ENCODE results near the gene HOXD12. TPM values are rescaled to one million over a fixed set of nuclear protein-coding genes. Genes with fewer than 3 reads are reported as not detected.

Gene HOXD12
- total RNA-seq, 1 donor = not detected

GRCh38 chr2:176085120-176085788 lies 14.3 kb upstream of the HOXD12 start:
- TF ChIP-seq CTCF (IDR thresholded peaks at IDR 0.05; ENCODE audit: insufficient read depth, low read depth, low read length) = no peak
- DNase-seq (ENCODE audit: low read depth) = no peak
- no peak overlapping the region for H3K4me3 ChIP-seq (ENCODE audit: low read depth, low read length)

- H3K4me3 ChIP-seq (ENCODE audit: low read depth, low read length) = no peak overlapping the region
- peak; percentile 47 for DNase-seq (ENCODE audit: low read depth)
- TF ChIP-seq CTCF (IDR thresholded peaks at IDR 0.05; ENCODE audit: insufficient read depth, low read depth, low read length) = peak; percentile 46
Measured at GRCh38 chr2:176085861-176086771, 13.5 kb upstream of the HOXD12 start.

- H3K4me3 ChIP-seq (ENCODE audit: low read depth, low read length) = no peak overlapping the region
- no peak for TF ChIP-seq CTCF (IDR thresholded peaks at IDR 0.05; ENCODE audit: insufficient read depth, low read depth, low read length)
- no peak for DNase-seq (ENCODE audit: low read depth)
Measured at GRCh38 chr2:176087330-176088047, 12.1 kb upstream of the HOXD12 start.

- peak; percentile 80 for TF ChIP-seq CTCF (IDR thresholded peaks at IDR 0.05; ENCODE audit: insufficient read depth, low read depth, low read length)
- peak; percentile 41 for DNase-seq (ENCODE audit: low read depth)
- H3K4me3 ChIP-seq (ENCODE audit: low read depth, low read length) = peak overlapping the region; percentile 39
Measured at GRCh38 chr2:176088048-176088936, 11.3 kb upstream of the HOXD12 start.

GRCh38 chr2:176088937-176089842 lies 10.4 kb upstream of the HOXD12 start:
- no peak for DNase-seq (ENCODE audit: low read depth)
- TF ChIP-seq CTCF (IDR thresholded peaks at IDR 0.05; ENCODE audit: insufficient read depth, low read depth, low read length) = no peak
- H3K4me3 ChIP-seq (ENCODE audit: low read depth, low read length) = no peak overlapping the region

All from fibroblast of villous mesenchyme (primary cell).